Renal cortical epithelial cell (primary cell): ENCODE results near the gene SVEP1. TPM values are rescaled to one million over a fixed set of nuclear protein-coding genes. Genes with fewer than 3 reads are reported as not detected.
"Not testable (repeated sequence)": the region's sequence is repeated elsewhere in the genome, so short reads cannot be mapped to it uniquely, and the experiment has no call there.

Experiments used
- DNase-seq: peaks from one replicate; pipeline ENCODE4 v3.0.0-alpha.2; 2011; ENCODE audit warnings: low read depth
- total RNA-seq: library from RNA; depleted of rRNA; stranded (reverse); fragments of >200 nt; gene quantifications from 2 replicates; pipeline ENCODE4 v1.2.3, GENCODE V29; 2014

Gene SVEP1
- total RNA-seq, 1 donor from 2014 or later = under 0.01 TPM

GRCh38 chr9:110370315-110370714 is 209.2 kb downstream of the SVEP1 start:
- DNase-seq = peak; percentile 23

GRCh38 chr9:110364451-110364850 is 215.1 kb downstream of the SVEP1 start:
- DNase-seq = no peak

GRCh38 chr9:110358992-110359391 is 220.5 kb downstream of the SVEP1 start:
- not testable (repeated sequence) for DNase-seq

- DNase-seq = peak; percentile 18
These were observed 222.0 kb downstream of the SVEP1 start for GRCh38 chr9:110357505-110357904.

- DNase-seq = no peak
These were observed 222.7 kb downstream of the SVEP1 start for GRCh38 chr9:110356639-110357395.

- DNase-seq = no peak
These were observed 223.6 kb downstream of the SVEP1 start for GRCh38 chr9:110355911-110356310.

- peak; percentile 30 for DNase-seq
These were observed 228.5 kb downstream of the SVEP1 start for GRCh38 chr9:110351009-110351467.

GRCh38 chr9:110346325-110346724 is 233.2 kb downstream of the SVEP1 start:
- DNase-seq = no peak

GRCh38 chr9:110344821-110345220 is 234.7 kb downstream of the SVEP1 start:
- no peak for DNase-seq

GRCh38 chr9:110343551-110343950 is 236.0 kb downstream of the SVEP1 start:
- DNase-seq = no peak

GRCh38 chr9:110340306-110340705 is 239.2 kb downstream of the SVEP1 start:
- DNase-seq = peak; percentile 9

GRCh38 chr9:110338143-110338542 is 241.4 kb downstream of the SVEP1 start:
- DNase-seq = no peak

- DNase-seq = no peak
These were observed 241.8 kb downstream of the SVEP1 start, which contains the start of gene TXNDC8 for GRCh38 chr9:110337727-110338126. TSS of gene TXNDC8 (minus strand) at chr9:110337863.

- no peak for DNase-seq
These were observed 243.2 kb downstream of the SVEP1 start for GRCh38 chr9:110336363-110336762.

GRCh38 chr9:110334871-110335270 is 244.7 kb downstream of the SVEP1 start:
- DNase-seq = no peak

- DNase-seq = no peak
These were observed 245.4 kb downstream of the SVEP1 start for GRCh38 chr9:110334183-110334582.

- no peak for DNase-seq
These were observed 246.8 kb downstream of the SVEP1 start for GRCh38 chr9:110332766-110333165.

- peak; percentile 56 for DNase-seq
These were observed 248.9 kb downstream of the SVEP1 start for GRCh38 chr9:110330484-110331105.

GRCh38 chr9:110329639-110330230 is 249.8 kb downstream of the SVEP1 start:
- no peak for DNase-seq

GRCh38 chr9:110328763-110329162 is 250.8 kb downstream of the SVEP1 start:
- no peak for DNase-seq

- DNase-seq = no peak
These were observed 251.8 kb downstream of the SVEP1 start for GRCh38 chr9:110327716-110328115.

GRCh38 chr9:110323818-110324217 is 255.7 kb downstream of the SVEP1 start:
- no peak for DNase-seq
